ENCODE data around the gene VSTM2L.

Gene VSTM2L

GRCh38 chr20:37890108-37890507 is 12.8 kb upstream of the VSTM2L start:
- TF ChIP-seq, protein P1, sequence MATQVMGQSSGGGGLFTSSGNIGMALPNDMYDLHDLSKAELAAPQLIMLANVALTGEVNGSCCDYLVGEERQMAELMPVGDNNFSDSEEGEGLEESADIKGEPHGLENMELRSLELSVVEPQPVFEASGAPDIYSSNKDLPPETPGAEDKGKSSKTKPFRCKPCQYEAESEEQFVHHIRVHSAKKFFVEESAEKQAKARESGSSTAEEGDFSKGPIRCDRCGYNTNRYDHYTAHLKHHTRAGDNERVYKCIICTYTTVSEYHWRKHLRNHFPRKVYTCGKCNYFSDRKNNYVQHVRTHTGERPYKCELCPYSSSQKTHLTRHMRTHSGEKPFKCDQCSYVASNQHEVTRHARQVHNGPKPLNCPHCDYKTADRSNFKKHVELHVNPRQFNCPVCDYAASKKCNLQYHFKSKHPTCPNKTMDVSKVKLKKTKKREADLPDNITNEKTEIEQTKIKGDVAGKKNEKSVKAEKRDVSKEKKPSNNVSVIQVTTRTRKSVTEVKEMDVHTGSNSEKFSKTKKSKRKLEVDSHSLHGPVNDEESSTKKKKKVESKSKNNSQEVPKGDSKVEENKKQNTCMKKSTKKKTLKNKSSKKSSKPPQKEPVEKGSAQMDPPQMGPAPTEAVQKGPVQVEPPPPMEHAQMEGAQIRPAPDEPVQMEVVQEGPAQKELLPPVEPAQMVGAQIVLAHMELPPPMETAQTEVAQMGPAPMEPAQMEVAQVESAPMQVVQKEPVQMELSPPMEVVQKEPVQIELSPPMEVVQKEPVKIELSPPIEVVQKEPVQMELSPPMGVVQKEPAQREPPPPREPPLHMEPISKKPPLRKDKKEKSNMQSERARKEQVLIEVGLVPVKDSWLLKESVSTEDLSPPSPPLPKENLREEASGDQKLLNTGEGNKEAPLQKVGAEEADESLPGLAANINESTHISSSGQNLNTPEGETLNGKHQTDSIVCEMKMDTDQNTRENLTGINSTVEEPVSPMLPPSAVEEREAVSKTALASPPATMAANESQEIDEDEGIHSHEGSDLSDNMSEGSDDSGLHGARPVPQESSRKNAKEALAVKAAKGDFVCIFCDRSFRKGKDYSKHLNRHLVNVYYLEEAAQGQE (IDR thresholded peaks at IDR 0.05; ENCODE audit: insufficient read depth in 1 of 2, low read depth in 2 of 2, low read length in 2 of 2) = no peak
- TF ChIP-seq FOXP2 (optimal IDR thresholded peaks at IDR 0.05; ENCODE audit: borderline replicate concordance, extremely low read depth, extremely low read length, insufficient read depth) (no peak), TAF1 (IDR thresholded peaks at IDR 0.05; ENCODE audit: borderline replicate concordance, insufficient read depth, low read length) (no peak), POLR2AphosphoS5 (IDR thresholded peaks at IDR 0.05; ENCODE audit: low read depth, low read length) (no peak), SIN3A (IDR thresholded peaks at IDR 0.05; ENCODE audit: borderline replicate concordance, insufficient read depth, low read length) (no peak)

DNA sequence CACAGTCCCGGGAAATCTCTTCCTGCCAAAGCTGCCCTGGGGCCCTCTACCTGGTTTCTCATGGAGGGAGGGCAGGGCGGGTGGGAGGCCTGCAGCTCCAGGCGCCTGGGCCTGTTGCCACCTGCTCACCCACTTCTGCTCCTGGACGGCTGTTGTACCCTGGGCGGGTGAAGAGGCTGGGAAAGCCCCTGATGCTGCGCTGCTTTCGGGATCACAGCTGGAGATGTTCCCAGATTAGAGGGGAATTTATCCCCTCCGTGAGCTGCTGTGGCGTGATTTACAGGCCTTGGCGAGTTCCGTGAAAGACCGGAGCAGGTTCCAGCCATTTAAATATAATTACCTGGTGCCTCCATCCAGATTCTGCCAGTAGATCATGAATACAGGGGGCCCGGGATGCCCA is 12.3 kb upstream of the VSTM2L start:
- no peak for TF ChIP-seq SIN3A (IDR thresholded peaks at IDR 0.05; ENCODE audit: borderline replicate concordance, insufficient read depth, low read length)
- TF ChIP-seq TAF1 (IDR thresholded peaks at IDR 0.05; ENCODE audit: borderline replicate concordance, insufficient read depth, low read length) = no peak
- no peak for TF ChIP-seq POLR2AphosphoS5 (IDR thresholded peaks at IDR 0.05; ENCODE audit: low read depth, low read length)
- no peak for TF ChIP-seq FOXP2 (optimal IDR thresholded peaks at IDR 0.05; ENCODE audit: borderline replicate concordance, extremely low read depth, extremely low read length, insufficient read depth)
- TF ChIP-seq, protein P1 (IDR thresholded peaks at IDR 0.05; ENCODE audit: insufficient read depth in 1 of 2, low read depth in 2 of 2, low read length in 2 of 2) = no peak

- TF ChIP-seq FOXP2 (optimal IDR thresholded peaks at IDR 0.05; ENCODE audit: borderline replicate concordance, extremely low read depth, extremely low read length, insufficient read depth) (no peak), TAF1 (IDR thresholded peaks at IDR 0.05; ENCODE audit: borderline replicate concordance, insufficient read depth, low read length) (no peak), SIN3A (IDR thresholded peaks at IDR 0.05; ENCODE audit: borderline replicate concordance, insufficient read depth, low read length) (no peak)
Observed at GRCh38 chr20:37892001-37892400, 10.9 kb upstream of the VSTM2L start.

- TF ChIP-seq SIN3A (IDR thresholded peaks at IDR 0.05; ENCODE audit: borderline replicate concordance, insufficient read depth, low read length) (no peak), POLR2AphosphoS5 (IDR thresholded peaks at IDR 0.05; ENCODE audit: low read depth, low read length) (no peak), FOXP2 (optimal IDR thresholded peaks at IDR 0.05; ENCODE audit: borderline replicate concordance, extremely low read depth, extremely low read length, insufficient read depth) (no peak), TAF1 (IDR thresholded peaks at IDR 0.05; ENCODE audit: borderline replicate concordance, insufficient read depth, low read length) (no peak)
- TF ChIP-seq, protein P1 (IDR thresholded peaks at IDR 0.05; ENCODE audit: insufficient read depth in 1 of 2, low read depth in 2 of 2, low read length in 2 of 2) = no peak
Observed at GRCh38 chr20:37893566-37894241, 9.2 kb upstream of the VSTM2L start.

GRCh38 chr20:37894454-37894853 is 8.5 kb upstream of the VSTM2L start:
- TF ChIP-seq TAF1 (IDR thresholded peaks at IDR 0.05; ENCODE audit: borderline replicate concordance, insufficient read depth, low read length) = no peak
- no peak for TF ChIP-seq SIN3A (IDR thresholded peaks at IDR 0.05; ENCODE audit: borderline replicate concordance, insufficient read depth, low read length)
- no peak for TF ChIP-seq POLR2AphosphoS5 (IDR thresholded peaks at IDR 0.05; ENCODE audit: low read depth, low read length)
- TF ChIP-seq, protein P1 (IDR thresholded peaks at IDR 0.05; ENCODE audit: insufficient read depth in 1 of 2, low read depth in 2 of 2, low read length in 2 of 2) = no peak
- no peak for TF ChIP-seq FOXP2 (optimal IDR thresholded peaks at IDR 0.05; ENCODE audit: borderline replicate concordance, extremely low read depth, extremely low read length, insufficient read depth)
